H9 (cell line): Measurements from ENCODE around the gene C19orf25. TPM values are rescaled to one million over a fixed set of nuclear protein-coding genes. Genes with fewer than 3 reads are reported as not detected.
A peak's percentile ranks its signal among the peaks of the same experiment; 100 is the strongest.

ENCODE experiments used
- DNase-seq: peaks from one replicate; pipeline ENCODE4 v3.0.0-alpha.2; 2017
- H2AFZ ChIP-seq: one replicate; pipeline ENCODE4 v1.6.1; 2013; ENCODE audit warnings: mild to moderate bottlenecking, low read length, control low read depth, moderate library complexity
- H2AK5ac ChIP-seq: 2 replicates; pipeline ENCODE4 v1.6.1; 2013; ENCODE audit warnings: low read length, control low read depth, mixed read lengths; ENCODE audit not compliant: insufficient read length
- H2BK120ac ChIP-seq: one replicate; pipeline ENCODE4 v1.6.1; 2013; ENCODE audit warnings: low read depth, mild to moderate bottlenecking, low read length, control low read depth, inconsistent platforms; ENCODE audit not compliant: poor library complexity, severe bottlenecking
- H2BK12ac ChIP-seq: 2 replicates; pipeline ENCODE4 v1.6.1; 2013; ENCODE audit warnings: low read length, control low read depth, mixed read lengths, low read depth; ENCODE audit not compliant: insufficient read length
- H2BK15ac ChIP-seq: 2 replicates; pipeline ENCODE4 v1.6.1; 2013; ENCODE audit warnings: low read depth, low read length, control low read depth
- H2BK20ac ChIP-seq: one replicate; pipeline ENCODE4 v1.6.1; 2013; ENCODE audit warnings: low read depth, mild to moderate bottlenecking, low read length, control low read depth, inconsistent platforms; ENCODE audit not compliant: poor library complexity, severe bottlenecking
- H2BK5ac ChIP-seq: 2 replicates; pipeline ENCODE4 v1.6.1; 2013; ENCODE audit warnings: low read length, control low read depth, mixed read lengths; ENCODE audit not compliant: insufficient read length
- H3K14ac ChIP-seq: 2 replicates; pipeline ENCODE4 v1.6.1; 2013; ENCODE audit warnings: low read length, control low read depth; ENCODE audit not compliant: insufficient read depth
- H3K18ac ChIP-seq: 2 replicates; pipeline ENCODE4 v1.6.1; 2013; ENCODE audit warnings: low read depth, mild to moderate bottlenecking, mixed read lengths, low read length, control low read depth; ENCODE audit not compliant: insufficient read length
- H3K23ac ChIP-seq: 2 replicates; pipeline ENCODE4 v1.6.1; 2013; ENCODE audit warnings: low read length, control low read depth, mixed read lengths, low read depth; ENCODE audit not compliant: insufficient read length
- H3K23me2 ChIP-seq: 2 replicates; pipeline ENCODE4 v1.6.1; 2013; ENCODE audit warnings: low read depth, mild to moderate bottlenecking, mixed read lengths, low read length, control low read depth; ENCODE audit not compliant: insufficient read length, poor library complexity, severe bottlenecking
- H3K27ac ChIP-seq: 2 replicates; pipeline ENCODE4 v1.5.1; 2013; ENCODE audit warnings: low read length, control low read depth, mixed read lengths, low read depth; ENCODE audit not compliant: insufficient read length
- H3K27me3 ChIP-seq: 2 replicates; pipeline ENCODE4 v1.6.1; 2013; ENCODE audit warnings: low read length, control low read depth, inconsistent platforms; ENCODE audit not compliant: insufficient read depth
- H3K4ac ChIP-seq: 2 replicates; pipeline ENCODE4 v1.6.1; 2013; ENCODE audit warnings: low read depth, mild to moderate bottlenecking, control low read depth, inconsistent platforms, low read length, moderate library complexity
- H3K4me1 ChIP-seq: 2 replicates; pipeline ENCODE4 v1.6.1; 2013; ENCODE audit warnings: low read length, control low read depth, inconsistent platforms; ENCODE audit not compliant: insufficient read depth
- H3K4me2 ChIP-seq: 2 replicates; pipeline ENCODE4 v1.6.1; 2013; ENCODE audit warnings: low read length, control low read depth, mixed read lengths; ENCODE audit not compliant: insufficient read length, insufficient read depth
- H3K56ac ChIP-seq: 2 replicates; pipeline ENCODE4 v1.6.1; 2013; ENCODE audit warnings: low read depth, mild to moderate bottlenecking, mixed read lengths, low read length, control low read depth; ENCODE audit not compliant: insufficient read length
- H3K79me1 ChIP-seq: 2 replicates; pipeline ENCODE4 v1.6.1; 2013; ENCODE audit warnings: low read depth, mild to moderate bottlenecking, moderate library complexity, low read length, control low read depth, inconsistent platforms; ENCODE audit not compliant: insufficient read depth, poor library complexity, severe bottlenecking
- H3K79me2 ChIP-seq: 2 replicates; pipeline ENCODE4 v1.6.1; 2013; ENCODE audit warnings: low read length, control low read depth, inconsistent platforms; ENCODE audit not compliant: insufficient read depth
- H3K9ac ChIP-seq: 2 replicates; pipeline ENCODE4 v1.6.1; 2013; ENCODE audit warnings: low read length, control low read depth, mixed read lengths; ENCODE audit not compliant: insufficient read length; ENCODE audit errors: extremely low read depth
- H3K9me3 ChIP-seq: one replicate; pipeline ENCODE4 v1.6.1; 2013; ENCODE audit warnings: low read depth, low read length, inconsistent platforms; ENCODE audit not compliant: control insufficient read depth
- H3T11ph ChIP-seq: one replicate; pipeline ENCODE4 v1.6.1; 2013; ENCODE audit warnings: mild to moderate bottlenecking, low read length, control low read depth, inconsistent platforms
- H4K20me1 ChIP-seq: one replicate; pipeline ENCODE4 v1.6.1; 2013; ENCODE audit not compliant: control insufficient read depth, insufficient read length, insufficient read depth
- H4K5ac ChIP-seq: 2 replicates; pipeline ENCODE4 v1.6.1; 2013; ENCODE audit warnings: low read depth, mild to moderate bottlenecking, mixed read lengths, low read length, control low read depth; ENCODE audit not compliant: insufficient read length
- H4K8ac ChIP-seq: replicated peaks from 2 replicates; pipeline ENCODE4 v1.6.1; 2013; ENCODE audit warnings: low read length, control low read depth, mixed read lengths, low read depth; ENCODE audit not compliant: insufficient read length
- H4K91ac ChIP-seq: 2 replicates; pipeline ENCODE4 v1.6.1; 2013; ENCODE audit warnings: low read depth, mild to moderate bottlenecking, moderate library complexity, mixed read lengths, low read length, control low read depth; ENCODE audit not compliant: insufficient read length
- H3K27ac Mint-ChIP-seq, 3 experiments: 2 replicates in 2 of 3; 3 replicates in 1 of 3; pipeline ENCODE4 v1.8.0; 2020 to 2021; ENCODE audit warnings: mixed read lengths in 3 of 3, mild to moderate bottlenecking in 1 of 3, moderate library complexity in 1 of 3
- H3K27me3 Mint-ChIP-seq: 2 replicates; pipeline ENCODE4 v1.8.0; 2021; ENCODE audit warnings: low read depth, mild to moderate bottlenecking, moderate library complexity, mixed read lengths
- H3K36me3 Mint-ChIP-seq, 3 experiments: 2 replicates in 2 of 3; 3 replicates in 1 of 3; pipeline ENCODE4 v1.8.0; 2020 to 2021; ENCODE audit warnings: low read depth in 3 of 3, mixed read lengths in 3 of 3; ENCODE audit not compliant: insufficient read depth in 1 of 3
- H3K4me1 Mint-ChIP-seq, 2 experiments: 2 replicates each; pipeline ENCODE4 v1.8.0; 2020; ENCODE audit warnings: mixed read lengths in 2 of 2
- H3K4me3 Mint-ChIP-seq, 2 experiments: 2 replicates in 1 of 2; 3 replicates in 1 of 2; pipeline ENCODE4 v1.8.0; 2020 to 2021; ENCODE audit warnings: mild to moderate bottlenecking in 2 of 2, mixed read lengths in 2 of 2, moderate library complexity in 1 of 2
- H3K9me3 Mint-ChIP-seq, 2 experiments: 2 replicates in 1 of 2; 3 replicates in 1 of 2; pipeline ENCODE4 v1.8.0; 2020; ENCODE audit warnings: mild to moderate bottlenecking in 2 of 2, mixed read lengths in 2 of 2, moderate library complexity in 1 of 2
- WGBS: extraction: QIAGEN DNeasy Blood & Tissue Kit; methylation state at CpG from one replicate; pipeline ENCODE4 v1.1.7; 2013; ENCODE audit warnings: missing lambda C conversion rate, low lambda C conversion rate, mixed read lengths; ENCODE audit not compliant: insufficient read length; ENCODE audit errors: extremely low coverage; 5-methylcytosine and 5-hydroxymethylcytosine counted together
- total RNA-seq: library from RNA; stranded (reverse); gene quantifications from 2 replicates; pipeline ENCODE4 v1.2.1, GENCODE V29; 2021
- TF ChIP-seq, protein P1 (sequence below): fragments of 200-600 bp; sonication (generic); conservative IDR thresholded peaks from 3 replicates; pipeline ENCODE4 v1.8.0; 2021; ENCODE audit warnings: antibody characterized with exemption, mild to moderate bottlenecking

Gene C19orf25
- total RNA-seq, 1 experiment from 2014 or later: 36.8 TPM

DNA sequence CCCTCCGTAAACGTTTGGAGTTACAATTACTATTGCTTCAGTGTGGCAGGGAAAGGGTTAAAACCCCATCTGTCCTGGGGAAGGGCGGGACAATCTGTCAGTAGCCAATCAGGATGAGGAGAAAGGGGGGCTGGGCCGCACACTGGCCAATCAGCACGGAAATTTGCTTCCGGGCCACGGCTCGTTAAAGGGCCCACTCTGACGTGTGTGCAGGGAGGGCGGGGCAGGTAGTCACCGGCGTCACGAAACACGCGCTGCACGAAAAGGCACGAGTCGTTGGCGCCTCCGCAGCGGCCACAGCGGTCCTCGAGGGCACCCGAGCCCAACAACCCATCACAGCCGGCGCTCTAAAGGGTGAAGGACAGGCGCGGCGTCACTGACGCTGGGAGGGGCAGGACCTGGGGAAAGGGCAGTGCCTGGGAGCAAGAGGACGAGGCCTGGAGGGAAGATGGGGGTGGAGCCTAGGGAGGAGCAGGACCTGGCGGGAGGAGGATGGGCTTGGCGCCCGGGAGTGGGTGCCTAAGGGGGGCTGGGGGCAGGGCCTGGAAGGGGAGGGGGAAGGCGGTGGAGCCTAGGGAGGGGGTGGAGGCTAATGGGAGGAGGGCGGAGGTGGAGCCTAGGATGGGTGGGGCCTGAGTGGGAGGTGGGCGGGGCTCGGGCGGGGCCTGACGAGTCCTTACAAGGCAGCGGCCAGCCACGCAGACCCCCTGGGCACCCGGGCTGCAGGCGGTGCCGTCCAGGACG lies 28.9 kb upstream of the C19orf25 start:
- no peak overlapping the region for H3T11ph ChIP-seq
- peaks cover 11% of the 10 kb centered on the region for H3K23me2 ChIP-seq
- no peak overlapping the region for H2BK5ac ChIP-seq
- H3K4me1 ChIP-seq: no peaks in the 10 kb centered on the region
- H3K9ac ChIP-seq: no peak overlapping the region
- no peaks in the 10 kb centered on the region for H4K20me1 ChIP-seq
- H3K4ac ChIP-seq: no peak overlapping the region
- H2AK5ac ChIP-seq: no peak overlapping the region
- H2BK120ac ChIP-seq: no peak overlapping the region
- H2AFZ ChIP-seq: no peak overlapping the region
- no peaks in the 10 kb centered on the region for H3K79me2 ChIP-seq
- no peak overlapping the region for H2BK15ac ChIP-seq
- WGBS: no CpG with 5 or more reads among the region's 46 CpGs
- no peaks in the 10 kb centered on the region; the same call in 1 of the 2 replicates for H3K27me3 ChIP-seq
- H3K27ac ChIP-seq: no peak overlapping the region
- TF ChIP-seq, protein P1, sequence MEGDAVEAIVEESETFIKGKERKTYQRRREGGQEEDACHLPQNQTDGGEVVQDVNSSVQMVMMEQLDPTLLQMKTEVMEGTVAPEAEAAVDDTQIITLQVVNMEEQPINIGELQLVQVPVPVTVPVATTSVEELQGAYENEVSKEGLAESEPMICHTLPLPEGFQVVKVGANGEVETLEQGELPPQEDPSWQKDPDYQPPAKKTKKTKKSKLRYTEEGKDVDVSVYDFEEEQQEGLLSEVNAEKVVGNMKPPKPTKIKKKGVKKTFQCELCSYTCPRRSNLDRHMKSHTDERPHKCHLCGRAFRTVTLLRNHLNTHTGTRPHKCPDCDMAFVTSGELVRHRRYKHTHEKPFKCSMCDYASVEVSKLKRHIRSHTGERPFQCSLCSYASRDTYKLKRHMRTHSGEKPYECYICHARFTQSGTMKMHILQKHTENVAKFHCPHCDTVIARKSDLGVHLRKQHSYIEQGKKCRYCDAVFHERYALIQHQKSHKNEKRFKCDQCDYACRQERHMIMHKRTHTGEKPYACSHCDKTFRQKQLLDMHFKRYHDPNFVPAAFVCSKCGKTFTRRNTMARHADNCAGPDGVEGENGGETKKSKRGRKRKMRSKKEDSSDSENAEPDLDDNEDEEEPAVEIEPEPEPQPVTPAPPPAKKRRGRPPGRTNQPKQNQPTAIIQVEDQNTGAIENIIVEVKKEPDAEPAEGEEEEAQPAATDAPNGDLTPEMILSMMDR: no peak
- H3K79me1 ChIP-seq: no peaks in the 10 kb centered on the region
- peak overlapping the region; percentile 14 for H3K4me2 ChIP-seq
- H4K8ac ChIP-seq: no peak overlapping the region
- peak; percentile 98 for DNase-seq
- H3K23ac ChIP-seq: no peak overlapping the region
- H4K91ac ChIP-seq: no peak overlapping the region
- Mint-ChIP-seq H3K4me1 (peaks cover 13 to 20% of the 10 kb centered on the region in 2 experiments), H3K36me3 (no peaks in the 10 kb centered on the region), H3K27me3 (peaks cover 72% of the 10 kb centered on the region), H3K27ac (peak overlapping the region; percentile 95 to 99 (median 99); a peak in 6 of 7 replicates), H3K4me3 (peak overlapping the region; percentile 86 to 96), H3K9me3 (peaks cover 0 to 4% of the 10 kb centered on the region in 2 experiments; a peak in 1 of 5 replicates)
- no peak overlapping the region for H2BK20ac ChIP-seq
- no peaks in the 10 kb centered on the region for H3K9me3 ChIP-seq
- no peak overlapping the region for H4K5ac ChIP-seq
- H3K18ac ChIP-seq: peak overlapping the region; percentile 61
- no peak overlapping the region for H3K14ac ChIP-seq
- no peak overlapping the region for H3K56ac ChIP-seq
- no peak overlapping the region for H2BK12ac ChIP-seq
